ENCODE data around the gene METTL26. TPM values are rescaled to one million over a fixed set of nuclear protein-coding genes. Genes with fewer than 3 reads are reported as not detected.

METTL26 gene
- polyA plus RNA-seq, 3 donors: 57.1 to 80.9 (median 70.4) TPM

GRCh38 chr16:625977-626765 lies 9.9 kb downstream of the METTL26 start:
- H3K9me3 ChIP-seq (replicated peaks in 1 of 2; ENCODE audit: control insufficient read depth in 1 of 2, insufficient read depth in 1 of 2, low read length in 2 of 2): no peaks in the 10 kb centered on the region
- H4K20me1 ChIP-seq (ENCODE audit: insufficient read depth, low read length): peaks cover 81% of the 10 kb centered on the region
- peaks cover 48 to 60% of the 10 kb centered on the region in 2 donors for H3K36me3 ChIP-seq (replicated peaks in 1 of 2; ENCODE audit: control insufficient read depth in 1 of 2, insufficient read depth in 2 of 2, low read length in 2 of 2)
- DNase-seq: no peak
- intact Hi-C loops (cut with micrococcal nuclease): no loop called here
- H3K4me1 Mint-ChIP-seq: peaks cover 2% of the 10 kb centered on the region
- no peak overlapping the region for H3K4me2 ChIP-seq (replicated peaks; ENCODE audit: extremely low read depth, low read length, poor library complexity, severe bottlenecking)
- H3K27me3 ChIP-seq (ENCODE audit: control insufficient read depth in 2 of 2, insufficient read depth in 2 of 2, low read length in 2 of 2): no peaks in the 10 kb centered on the region
- no peak for TF ChIP-seq CTCF (IDR thresholded peaks at IDR 0.05)
- no peak overlapping the region for H3K27ac Mint-ChIP-seq
- peaks cover 0 to 3% (median 0%) of the 10 kb centered on the region in 7 donors for H3K9me3 Mint-ChIP-seq
- peaks cover 35 to 66% of the 10 kb centered on the region in 2 donors for H3K36me3 Mint-ChIP-seq
- WGBS (ENCODE audit: insufficient coverage): 95% methylated on average over 31 of the region's 35 CpGs
- H3K9ac ChIP-seq (ENCODE audit: insufficient read depth, low read length, poor library complexity, severe bottlenecking): no peak overlapping the region
- peaks cover 2 to 6% (median 2%) of the 10 kb centered on the region in 3 donors for H3K27me3 Mint-ChIP-seq (ENCODE audit: low read depth in 3 of 3)
- H3K4me3 Mint-ChIP-seq: no peak overlapping the region
- no peak overlapping the region for H2AFZ ChIP-seq (ENCODE audit: insufficient read depth, low read depth, low read length, poor library complexity, severe bottlenecking)
- peaks cover 4 to 17% of the 10 kb centered on the region in 2 donors for H3K4me1 ChIP-seq (ENCODE audit: control insufficient read depth in 1 of 2, insufficient read depth in 2 of 2, low read length in 2 of 2)
- H3K79me2 ChIP-seq (ENCODE audit: insufficient read depth, low read length): peaks cover 18% of the 10 kb centered on the region
- no peak overlapping the region for H3K27ac ChIP-seq (ENCODE audit: low read depth in 1 of 2, low read length in 2 of 2)
- no peak overlapping the region for H3K4me3 ChIP-seq (replicated peaks in 1 of 3; ENCODE audit: low read depth in 2 of 3, low read length in 3 of 3)

GRCh38 chr16:625117-625976 lies 10.8 kb downstream of the METTL26 start:
- WGBS (ENCODE audit: insufficient coverage): 98% methylated on average over 32 of the region's 37 CpGs
- Mint-ChIP-seq H3K4me1 (peaks cover 2% of the 10 kb centered on the region), H3K9me3 (peaks cover 0 to 3% (median 0%) of the 10 kb centered on the region in 7 donors), H3K4me3 (no peak overlapping the region), H3K27ac (no peak overlapping the region), H3K36me3 (peaks cover 35 to 72% of the 10 kb centered on the region in 2 donors), H3K27me3 (ENCODE audit: low read depth in 3 of 3) (peaks cover 0 to 2% (median 0%) of the 10 kb centered on the region in 3 donors)
- Histone ChIP-seq H3K79me2 (ENCODE audit: insufficient read depth, low read length) (peaks cover 22% of the 10 kb centered on the region), H4K20me1 (ENCODE audit: insufficient read depth, low read length) (peaks cover 81% of the 10 kb centered on the region), H3K9ac (ENCODE audit: insufficient read depth, low read length, poor library complexity, severe bottlenecking) (no peak overlapping the region), H3K9me3 (replicated peaks in 1 of 2; ENCODE audit: control insufficient read depth in 1 of 2, insufficient read depth in 1 of 2, low read length in 2 of 2) (no peaks in the 10 kb centered on the region), H3K36me3 (replicated peaks in 1 of 2; ENCODE audit: control insufficient read depth in 1 of 2, insufficient read depth in 2 of 2, low read length in 2 of 2) (peaks cover 50 to 65% of the 10 kb centered on the region in 2 donors), H2AFZ (ENCODE audit: insufficient read depth, low read depth, low read length, poor library complexity, severe bottlenecking) (no peak overlapping the region), H3K27ac (ENCODE audit: low read depth in 1 of 2, low read length in 2 of 2) (no peak overlapping the region), H3K4me2 (replicated peaks; ENCODE audit: extremely low read depth, low read length, poor library complexity, severe bottlenecking) (no peak overlapping the region), H3K4me3 (replicated peaks in 1 of 3; ENCODE audit: low read depth in 2 of 3, low read length in 3 of 3) (no peak overlapping the region), H3K4me1 (ENCODE audit: control insufficient read depth in 1 of 2, insufficient read depth in 2 of 2, low read length in 2 of 2) (peaks cover 2 to 10% of the 10 kb centered on the region in 2 donors), H3K27me3 (ENCODE audit: control insufficient read depth in 2 of 2, insufficient read depth in 2 of 2, low read length in 2 of 2) (no peaks in the 10 kb centered on the region)
- TF ChIP-seq CTCF (IDR thresholded peaks at IDR 0.05): no peak
- intact Hi-C loops (cut with micrococcal nuclease): no loop called here
- DNase-seq: no peak

Data from CD14-positive monocyte (primary cell).